HG03575 (cell line): ENCODE measurements around the gene DCST2.

Experiments used
- ATAC-seq: cut with Tn5 transposase; IDR thresholded peaks from one replicate; pipeline ENCODE4 v1.9.1; 2021; ENCODE audit not compliant: unreplicated experiment, insufficient number of reproducible peaks, low FRiP score; ENCODE audit errors: extremely low read depth

The DCST2 gene

GRCh38 chr1:155033524-155033923 is at the start of gene DCST2, which contains the start of gene DCST1:
TSS of gene DCST2 (minus strand) at chr1:155033781. CDS start at chr1:155033701, 80 bp downstream.
TSS of gene DCST1 (plus strand) at chr1:155033824. CDS start at chr1:155034037, 213 bp downstream.
- ATAC-seq, result no peak

DNA sequence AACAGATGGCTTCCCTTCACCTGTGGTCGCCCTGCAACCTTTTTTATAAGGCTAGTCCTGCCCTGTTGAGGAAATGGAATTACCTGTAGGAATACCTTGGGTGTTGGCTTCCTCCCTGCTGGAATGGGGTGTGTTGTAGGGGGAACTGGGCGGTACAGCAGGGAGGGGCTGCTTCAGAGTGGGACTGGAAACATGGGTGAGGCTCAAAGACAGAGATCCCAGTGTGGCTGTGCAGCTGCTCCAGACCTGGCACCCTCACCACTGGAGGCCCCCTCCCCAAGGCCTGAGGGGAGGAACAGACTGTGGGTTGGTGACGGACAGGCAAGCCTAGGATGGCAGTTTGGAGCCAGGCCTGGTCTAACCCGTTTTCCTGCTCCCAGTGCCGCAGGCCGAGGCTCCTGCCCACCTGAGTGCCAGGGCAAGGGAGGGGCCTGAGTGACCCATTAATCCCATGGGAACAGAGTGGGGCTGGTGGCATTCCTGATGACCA is 49.5 kb upstream of the DCST2 start:
- ATAC-seq, result no peak

DNA sequence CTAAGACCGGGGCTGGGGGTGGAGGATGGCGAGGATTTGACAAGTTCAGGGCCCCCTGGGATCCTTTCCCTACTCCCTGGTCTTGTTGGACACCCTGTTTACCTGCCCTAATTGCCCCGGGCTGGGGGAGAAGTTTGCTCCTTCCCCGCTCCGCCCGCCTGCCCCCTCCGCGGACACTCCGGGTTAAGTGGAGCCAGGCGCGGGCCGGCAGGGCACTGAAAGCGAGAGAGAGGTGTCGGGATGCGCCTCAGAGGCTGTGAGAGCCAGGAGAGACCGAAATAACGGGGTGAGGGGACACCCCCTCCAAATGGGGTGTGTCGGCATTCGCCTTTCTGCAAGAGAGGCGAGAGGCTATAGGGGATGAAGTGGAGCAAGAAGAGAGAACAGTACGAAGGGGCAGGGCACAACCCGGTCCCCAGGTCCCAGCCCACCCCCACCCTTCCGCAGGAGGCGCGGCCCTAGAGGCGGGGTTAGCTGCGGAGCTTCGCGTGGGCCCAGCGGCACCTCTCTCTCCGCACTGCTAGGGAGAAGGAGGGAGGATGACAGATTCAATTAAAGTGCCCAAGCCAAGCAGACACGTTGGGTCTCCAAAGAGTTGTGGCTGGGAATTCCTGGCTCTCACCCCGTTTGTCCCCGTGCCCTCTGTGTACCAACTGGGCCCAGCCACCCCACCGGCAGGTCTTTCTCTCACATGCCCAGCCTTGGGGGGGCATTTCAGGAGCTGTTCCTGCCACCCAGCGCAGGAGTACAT is 48.9 kb upstream of the DCST2 start:
- ATAC-seq, result no peak

- ATAC-seq, result no peak
Measured at GRCh38 chr1:155081472-155082300, 48.1 kb upstream of the DCST2 start.

DNA sequence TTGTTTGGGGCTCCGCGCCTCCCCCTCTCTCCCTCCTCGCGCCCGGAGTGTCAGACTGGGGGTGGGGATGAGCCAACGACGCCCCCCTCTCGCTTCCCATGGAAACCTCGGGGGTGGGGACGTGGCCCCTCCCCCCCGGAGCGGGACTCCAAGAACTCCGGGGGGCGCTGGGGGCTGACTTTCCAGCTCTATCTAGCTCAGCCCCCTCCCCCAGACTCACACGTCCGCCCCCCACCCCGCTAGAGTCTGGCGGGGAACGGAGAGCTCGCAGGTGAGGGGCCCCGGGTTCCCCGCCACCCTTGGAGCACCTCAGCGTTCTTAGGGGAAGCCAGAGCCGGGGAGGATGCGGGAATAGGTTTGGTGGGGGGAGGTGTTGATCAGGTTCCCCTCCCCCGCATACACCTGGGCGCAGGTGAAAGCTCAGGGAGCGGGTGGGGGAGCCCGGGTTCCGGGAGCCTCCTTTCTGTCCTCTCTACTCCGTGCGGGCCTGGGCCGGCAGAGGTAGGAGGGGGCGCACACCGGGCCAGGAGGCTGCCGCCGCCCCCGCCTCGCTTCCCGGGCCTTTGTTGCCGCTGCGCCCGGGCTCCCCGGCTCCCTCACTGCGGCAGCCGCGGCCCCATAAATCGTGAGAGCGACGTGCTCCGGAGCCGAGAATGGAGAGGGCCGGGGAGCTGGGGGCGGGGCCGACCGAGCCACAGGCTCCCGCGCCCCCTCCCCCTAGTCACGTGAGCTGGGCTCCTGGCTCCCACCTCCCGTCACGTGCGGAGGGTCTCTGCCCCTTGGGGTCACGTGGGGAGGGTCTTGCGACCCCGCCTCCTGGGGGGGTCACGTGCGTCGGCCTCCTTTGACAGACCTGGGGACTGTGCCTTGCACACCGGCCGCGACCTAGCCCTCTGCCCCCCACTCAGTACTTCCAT is 47.0 kb upstream of the DCST2 start:
- ATAC-seq, result no peak

DNA sequence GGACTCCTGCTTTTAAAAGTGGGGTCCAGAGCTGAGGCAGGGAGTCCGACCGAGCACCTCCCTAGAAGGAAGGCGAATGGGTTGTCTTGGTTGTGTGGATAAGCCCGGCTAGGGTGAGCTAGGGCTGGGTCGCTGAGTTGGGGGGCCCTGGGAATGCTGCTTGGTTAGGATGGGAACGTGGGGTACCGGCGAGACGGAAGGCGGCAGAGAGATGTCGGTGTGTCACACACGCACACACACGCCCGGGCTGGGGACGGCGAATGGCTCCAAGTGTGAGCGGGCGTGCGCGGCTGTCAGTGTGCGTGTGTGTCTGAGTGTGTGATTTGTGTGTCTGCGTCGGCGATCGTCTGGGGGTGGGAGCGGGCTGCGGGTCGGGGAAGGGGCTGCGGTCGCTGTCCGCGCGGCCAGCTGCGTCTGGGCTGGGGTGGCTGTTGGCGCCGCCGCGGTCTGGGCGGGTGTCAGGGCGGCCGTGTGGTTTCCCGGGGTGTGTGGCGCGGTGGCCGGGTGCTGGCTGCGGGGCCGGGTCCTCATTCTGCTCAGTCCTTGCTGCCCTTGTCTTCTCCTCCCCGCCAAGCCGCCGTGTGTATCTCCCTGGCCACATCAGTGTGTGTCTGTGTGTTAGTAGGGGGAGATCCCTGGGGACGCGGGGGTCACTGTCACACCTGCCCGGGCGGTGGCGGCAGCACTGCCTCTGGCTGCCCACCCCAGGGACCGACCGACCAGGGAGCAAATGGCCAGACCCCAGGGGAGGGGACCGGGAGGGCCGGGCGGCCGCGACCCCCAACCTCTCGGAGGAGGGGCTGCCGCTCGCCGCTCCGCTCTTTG is 46.1 kb upstream of the DCST2 start:
- no peak for ATAC-seq

- ATAC-seq, result no peak
Measured at GRCh38 chr1:155079210-155079486, 45.6 kb upstream of the DCST2 start.

DNA sequence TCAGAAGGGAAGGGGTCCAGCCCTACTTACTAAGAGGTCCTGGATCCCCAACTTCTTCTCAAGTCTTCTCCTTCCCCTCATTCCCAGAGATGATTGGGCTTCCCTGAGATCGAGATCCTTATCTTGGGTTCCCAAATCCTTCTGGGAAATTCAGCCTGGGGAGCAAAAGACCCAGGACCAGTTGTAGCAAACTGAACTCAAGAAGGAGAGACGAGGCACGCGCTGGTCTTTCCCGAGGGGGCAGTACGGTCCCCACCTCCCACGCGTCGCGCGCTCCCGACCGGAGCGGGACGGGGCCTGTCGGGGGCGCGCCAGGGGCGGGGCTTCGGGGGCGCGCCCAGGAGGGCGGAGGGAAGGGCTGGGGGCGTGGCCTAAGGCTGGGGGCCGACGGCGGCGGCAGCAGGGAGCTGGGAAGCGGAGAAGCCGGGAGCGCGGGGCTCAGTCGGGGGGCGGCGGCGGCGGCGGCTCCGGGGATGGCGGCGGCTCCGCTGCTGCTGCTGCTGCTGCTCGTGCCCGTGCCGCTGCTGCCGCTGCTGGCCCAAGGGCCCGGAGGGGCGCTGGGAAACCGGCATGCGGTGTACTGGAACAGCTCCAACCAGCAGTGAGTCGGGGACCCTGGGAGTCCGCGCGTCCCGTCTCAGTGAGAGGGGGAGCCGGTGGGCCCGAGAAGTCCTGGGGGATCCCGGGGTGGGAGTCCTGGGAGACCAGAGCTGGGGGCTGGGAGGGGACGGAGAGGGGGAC is 45.1 kb upstream of the DCST2 start, which contains the start of gene EFNA3:
TSS of gene EFNA3 (plus strand) at position 369 of the 741 bp plus-strand sequence. CDS start at position 474, 105 bp downstream.
- ATAC-seq, result no peak

GRCh38 chr1:155077758-155078445 is 44.3 kb upstream of the DCST2 start:
- no peak for ATAC-seq

DNA sequence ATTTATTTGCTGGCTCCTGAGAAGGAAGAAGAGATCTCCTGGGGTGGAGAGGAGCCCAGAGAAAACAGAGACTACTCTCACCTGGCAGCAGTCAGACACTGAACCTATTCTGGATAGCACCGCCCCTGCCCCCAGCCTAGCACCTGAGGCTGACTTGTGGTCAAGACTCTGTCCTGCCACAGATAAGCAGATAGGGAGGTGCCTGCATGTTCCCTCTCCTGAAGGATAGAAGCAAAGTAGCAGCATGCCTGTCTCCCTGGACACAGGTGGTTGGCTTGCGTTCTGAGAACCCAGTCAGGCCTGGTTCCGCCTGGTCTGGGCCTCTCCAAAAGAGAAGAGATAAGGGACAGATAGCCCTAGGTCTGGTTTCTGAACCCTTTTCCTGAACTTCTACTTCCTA is 43.8 kb upstream of the DCST2 start:
- ATAC-seq, result no peak

GRCh38 chr1:155076371-155076770 is 42.8 kb upstream of the DCST2 start:
- no peak for ATAC-seq

GRCh38 chr1:155075535-155075934 is 42.0 kb upstream of the DCST2 start:
- no peak for ATAC-seq

DNA sequence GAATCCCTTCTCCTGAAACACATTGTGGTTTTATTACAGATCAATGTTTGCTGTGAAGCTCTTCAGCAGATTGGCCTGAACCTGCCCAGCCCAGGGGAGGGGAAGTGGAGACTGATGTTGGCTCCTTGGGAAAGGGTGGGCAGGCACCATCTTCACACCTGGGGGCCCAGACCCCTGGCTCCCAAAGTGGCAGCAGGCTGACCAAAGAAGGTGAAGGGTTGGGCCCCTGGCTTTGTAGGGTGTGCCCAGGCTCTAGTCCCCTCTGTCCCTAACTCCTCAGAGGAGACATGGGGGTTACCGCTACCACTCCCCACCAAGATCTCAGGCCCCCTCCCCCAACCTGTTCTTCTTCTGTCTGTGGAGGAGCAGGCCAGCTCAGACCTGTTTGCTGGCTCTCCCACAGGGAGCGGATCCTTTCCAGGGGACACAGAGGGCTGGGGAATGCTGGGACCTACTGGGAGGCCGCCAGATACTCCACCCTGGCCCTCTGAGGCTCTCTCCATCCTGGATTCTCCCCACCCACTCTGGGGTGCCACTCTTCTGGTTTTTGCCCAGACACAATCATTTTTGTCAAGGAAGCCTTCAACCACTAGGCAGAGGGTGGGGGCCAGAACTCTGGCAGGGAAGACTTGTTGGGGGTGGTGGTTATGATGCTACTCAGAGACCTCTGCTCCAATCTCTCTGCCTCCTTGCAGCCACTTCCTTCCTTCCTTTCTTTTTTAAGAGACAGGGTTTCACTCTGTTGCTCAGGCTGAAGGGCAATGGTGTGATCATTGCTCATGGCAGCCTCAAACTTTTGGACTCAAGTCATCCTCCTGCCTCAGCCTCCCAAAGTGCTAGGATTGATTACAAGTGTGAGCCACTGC is 40.0 kb upstream of the DCST2 start:
- no peak for ATAC-seq

DNA sequence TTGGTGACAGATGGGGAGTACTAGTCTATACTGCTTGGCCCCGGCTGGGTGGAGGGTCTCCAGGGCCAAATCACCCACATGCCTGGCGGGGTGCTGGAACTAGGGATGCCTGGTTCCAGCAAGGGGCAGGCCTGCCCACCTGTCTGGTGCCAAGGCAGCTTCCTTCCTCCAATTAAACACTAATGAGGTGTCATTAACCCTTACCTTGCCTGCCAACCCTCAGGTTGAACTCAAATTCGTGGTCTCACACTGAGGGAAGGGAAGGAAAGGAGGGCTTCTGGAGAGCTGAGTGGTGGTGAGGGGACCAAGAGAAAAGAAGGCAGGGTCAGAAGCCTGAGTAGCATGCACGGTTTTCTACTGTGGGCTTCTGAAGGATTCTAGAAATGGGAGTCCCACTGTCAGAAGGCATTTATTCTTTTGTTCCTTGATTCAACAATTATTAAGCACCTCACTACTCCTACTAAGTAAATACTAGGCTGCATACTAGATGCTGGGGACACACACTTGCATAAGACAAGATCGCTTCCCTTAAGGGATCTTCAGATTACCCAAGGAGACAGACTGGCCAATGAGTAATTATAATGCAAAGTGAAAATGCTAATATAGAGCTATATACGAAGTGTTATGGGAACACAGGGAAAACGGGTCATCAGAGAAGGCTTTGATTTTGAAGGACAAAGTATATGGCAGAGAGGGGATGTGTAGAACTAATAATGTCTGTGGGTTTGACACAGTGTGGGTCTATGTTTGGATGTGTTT is 39.1 kb upstream of the DCST2 start:
- ATAC-seq, result no peak

GRCh38 chr1:155071701-155072100 is 38.1 kb upstream of the DCST2 start:
- ATAC-seq, result no peak
